Measurements from ENCODE around the gene PLOD3. TPM values are rescaled to one million over a fixed set of nuclear protein-coding genes. Genes with fewer than 3 reads are reported as not detected.

Gene PLOD3
- total and polyA plus RNA-seq, 2 experiments from 2014 or later, result 52.7 to 73.1 TPM

DNA sequence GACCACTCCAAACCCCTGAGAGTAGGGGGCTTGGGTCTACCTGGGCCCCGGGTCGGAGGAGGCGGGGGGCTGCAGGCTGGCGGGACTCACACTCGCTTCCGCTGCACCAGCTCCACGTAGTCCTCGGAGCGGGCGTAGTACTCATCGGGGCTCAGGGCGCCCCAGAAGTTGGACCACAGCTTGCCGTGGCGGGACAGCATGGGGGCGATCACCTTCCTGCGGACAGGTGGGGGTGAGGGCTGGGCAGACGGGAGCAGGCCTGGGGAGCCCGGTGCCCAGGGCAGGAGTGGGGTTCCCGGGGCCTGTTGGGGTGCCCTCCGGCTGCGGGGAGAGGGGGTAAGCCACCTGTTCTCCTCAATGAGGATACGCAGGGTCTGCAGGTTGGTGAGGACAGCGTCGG, 5.9 kb downstream of the PLOD3 start:
- no peaks in the 10 kb centered on the region for H3K27me3 ChIP-seq
- no peak overlapping the region for H3K27ac ChIP-seq
- no peaks in the 10 kb centered on the region for H3K9me3 ChIP-seq (ENCODE audit: low read depth)
- no peak for DNase-seq (ENCODE audit: low read depth in 1 of 2, low spot score in 1 of 2)
- TF ChIP-seq CTCF (IDR thresholded peaks at IDR 0.05; ENCODE audit: low read depth, low read length), result no peak
- peaks cover 10% of the 10 kb centered on the region for H3K36me3 ChIP-seq
- H3K4me1 ChIP-seq (ENCODE audit: low read depth), result no peaks in the 10 kb centered on the region
- H3K4me3 ChIP-seq, result no peak overlapping the region

DNA sequence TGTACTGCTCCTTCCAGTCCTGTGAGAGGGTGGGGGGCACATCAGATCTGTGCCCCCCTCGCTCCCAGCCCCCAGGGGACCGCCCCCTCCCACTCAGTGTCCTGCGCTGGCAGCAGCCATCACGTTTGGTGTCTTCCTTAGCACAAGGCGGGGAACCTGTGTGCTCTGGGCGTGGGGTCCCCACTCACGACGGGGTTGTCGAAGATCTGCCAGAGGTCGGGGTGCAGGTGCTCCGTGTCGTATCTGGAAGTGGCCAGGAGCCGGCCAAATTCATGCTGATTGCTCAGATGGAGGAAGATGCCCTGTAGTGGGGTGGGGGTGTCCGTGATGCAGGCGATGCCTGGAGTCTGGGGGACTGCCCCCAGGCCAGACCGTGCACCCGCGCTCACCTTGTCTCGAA, 7.2 kb downstream of the PLOD3 start:
- Histone ChIP-seq H3K4me3 (no peak overlapping the region), H3K27ac (no peak overlapping the region), H3K36me3 (peaks cover 10% of the 10 kb centered on the region), H3K27me3 (no peaks in the 10 kb centered on the region), H3K4me1 (ENCODE audit: low read depth) (no peaks in the 10 kb centered on the region), H3K9me3 (ENCODE audit: low read depth) (no peaks in the 10 kb centered on the region)
- no peak for TF ChIP-seq CTCF (IDR thresholded peaks at IDR 0.05; ENCODE audit: low read depth, low read length)
- no peak for DNase-seq (ENCODE audit: low read depth in 1 of 2, low spot score in 1 of 2)

- peaks cover 8% of the 10 kb centered on the region for H3K36me3 ChIP-seq
- DNase-seq (ENCODE audit: low read depth in 1 of 2, low spot score in 1 of 2), result no peak
- peaks cover 6% of the 10 kb centered on the region for H3K27me3 ChIP-seq
- H3K4me3 ChIP-seq, result no peak overlapping the region
- H3K27ac ChIP-seq, result no peak overlapping the region
- H3K9me3 ChIP-seq (ENCODE audit: low read depth), result no peaks in the 10 kb centered on the region
- TF ChIP-seq CTCF (IDR thresholded peaks at IDR 0.05; ENCODE audit: low read depth, low read length), result no peak
- H3K4me1 ChIP-seq (ENCODE audit: low read depth), result no peaks in the 10 kb centered on the region
Observed at GRCh38 chr7:101208794-101209193, 8.6 kb downstream of the PLOD3 start.

DNA sequence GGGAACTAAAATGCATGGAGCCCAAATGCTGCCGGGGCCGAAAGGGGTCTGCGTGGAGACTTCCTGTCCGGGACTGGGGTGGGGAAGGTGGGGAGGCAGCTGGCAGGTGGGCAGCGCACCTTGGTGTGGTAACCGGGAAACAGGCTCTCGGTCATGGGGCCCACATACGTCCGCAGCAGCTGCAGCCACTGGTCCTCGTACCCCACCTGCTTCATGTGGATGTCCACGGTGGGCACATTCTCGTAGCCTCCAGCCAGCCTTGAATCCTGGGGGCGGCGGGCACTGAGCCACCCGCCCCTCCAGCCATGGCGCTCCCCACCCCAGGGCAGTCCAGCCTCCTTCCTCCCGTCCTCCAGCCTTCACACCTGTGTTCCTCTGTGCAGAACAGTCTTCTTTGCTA, 9.9 kb downstream of the PLOD3 start:
- H3K27ac ChIP-seq, result no peak overlapping the region
- no peaks in the 10 kb centered on the region for H3K4me1 ChIP-seq (ENCODE audit: low read depth)
- no peaks in the 10 kb centered on the region for H3K9me3 ChIP-seq (ENCODE audit: low read depth)
- H3K36me3 ChIP-seq, result peaks cover 8% of the 10 kb centered on the region
- H3K4me3 ChIP-seq, result no peak overlapping the region
- H3K27me3 ChIP-seq, result peaks cover 19% of the 10 kb centered on the region
- DNase-seq (ENCODE audit: low read depth in 1 of 2, low spot score in 1 of 2), result no peak
- no peak for TF ChIP-seq CTCF (IDR thresholded peaks at IDR 0.05; ENCODE audit: low read depth, low read length)

DNA sequence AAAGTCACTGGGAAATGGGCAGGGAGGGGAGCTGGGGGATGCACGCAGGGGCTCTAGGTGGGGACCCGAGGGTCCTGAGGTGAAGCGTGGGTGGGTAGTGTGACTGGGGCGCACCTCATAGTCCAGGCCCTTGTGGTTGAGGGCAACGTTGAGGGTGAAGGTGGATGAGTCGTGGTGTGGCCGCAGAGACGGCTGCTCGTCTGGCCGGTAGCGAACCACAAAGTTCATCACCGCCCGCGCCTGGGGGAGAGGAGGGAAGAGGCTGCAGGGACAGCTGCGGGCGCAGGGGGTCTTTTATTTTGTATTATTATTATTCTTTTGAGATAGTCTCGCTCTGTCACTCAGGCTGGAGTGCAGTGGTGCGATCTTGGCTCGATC, 10.7 kb downstream of the PLOD3 start:
- Histone ChIP-seq H3K36me3 (peaks cover 8% of the 10 kb centered on the region), H3K4me3 (no peak overlapping the region), H3K9me3 (ENCODE audit: low read depth) (no peaks in the 10 kb centered on the region), H3K27ac (no peak overlapping the region), H3K4me1 (ENCODE audit: low read depth) (no peaks in the 10 kb centered on the region), H3K27me3 (peaks cover 28% of the 10 kb centered on the region)
- no peak for TF ChIP-seq CTCF (IDR thresholded peaks at IDR 0.05; ENCODE audit: low read depth, low read length)
- DNase-seq (ENCODE audit: low read depth in 1 of 2, low spot score in 1 of 2), result no peak

All from cardiac muscle cell (in vitro differentiated cells and primary cell).